GM18868 (cell line): Measurements from ENCODE around the gene ZNF410.
"Not testable (repeated sequence)": the region's sequence is repeated elsewhere in the genome, so short reads cannot be mapped to it uniquely, and the experiment has no call there.

Experiments
- ATAC-seq: cut with Tn5 transposase; IDR thresholded peaks from one replicate; pipeline ENCODE4 v1.9.1; 2021; ENCODE audit warnings: mild to moderate bottlenecking, moderate library complexity; ENCODE audit not compliant: unreplicated experiment

Gene ZNF410, protein sequence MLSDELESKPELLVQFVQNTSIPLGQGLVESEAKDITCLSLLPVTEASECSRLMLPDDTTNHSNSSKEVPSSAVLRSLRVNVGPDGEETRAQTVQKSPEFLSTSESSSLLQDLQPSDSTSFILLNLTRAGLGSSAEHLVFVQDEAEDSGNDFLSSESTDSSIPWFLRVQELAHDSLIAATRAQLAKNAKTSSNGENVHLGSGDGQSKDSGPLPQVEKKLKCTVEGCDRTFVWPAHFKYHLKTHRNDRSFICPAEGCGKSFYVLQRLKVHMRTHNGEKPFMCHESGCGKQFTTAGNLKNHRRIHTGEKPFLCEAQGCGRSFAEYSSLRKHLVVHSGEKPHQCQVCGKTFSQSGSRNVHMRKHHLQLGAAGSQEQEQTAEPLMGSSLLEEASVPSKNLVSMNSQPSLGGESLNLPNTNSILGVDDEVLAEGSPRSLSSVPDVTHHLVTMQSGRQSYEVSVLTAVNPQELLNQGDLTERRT

DNA sequence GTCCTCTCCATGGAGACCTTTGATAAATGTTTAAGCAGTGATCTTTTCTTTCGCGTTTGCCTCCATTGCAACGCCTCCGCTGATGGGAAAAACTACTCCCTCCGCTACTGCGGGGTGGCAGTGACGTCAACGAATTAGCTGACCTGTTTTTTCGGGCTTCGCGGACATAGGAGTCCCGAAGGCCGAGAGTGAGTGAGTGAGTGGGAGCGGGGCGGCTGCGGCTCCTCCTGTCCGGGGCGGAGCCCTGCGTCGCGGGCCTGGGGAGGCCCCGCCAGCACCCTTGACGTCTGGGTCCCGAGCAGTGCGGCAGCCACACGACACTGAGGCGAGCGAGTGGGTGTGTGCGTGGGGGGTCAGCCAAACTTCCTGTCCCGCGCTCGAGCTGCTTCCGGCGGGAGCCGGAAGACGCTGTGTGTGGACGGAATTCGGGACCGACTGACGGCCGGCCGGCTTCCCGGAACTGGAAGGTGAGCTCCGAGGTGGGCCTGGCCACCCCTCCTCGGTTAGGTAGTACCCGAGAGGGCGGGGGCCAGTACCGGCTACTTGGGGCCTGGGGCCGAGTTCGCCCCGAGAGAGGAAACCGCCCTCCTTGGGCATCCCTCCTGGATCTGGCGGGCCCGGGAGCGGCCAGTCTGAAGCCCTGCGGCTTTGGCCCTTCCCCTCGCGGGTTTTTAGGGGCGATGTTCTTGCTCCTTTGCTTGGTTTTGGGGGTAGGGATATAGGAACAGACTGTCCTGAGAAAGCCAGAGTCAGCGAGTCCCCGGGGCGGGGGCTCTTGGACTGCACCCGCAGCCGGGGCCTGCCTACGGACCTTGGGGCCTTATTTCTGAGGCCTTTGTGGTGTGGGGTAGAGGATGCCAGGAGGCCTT is at the start of gene ZNF410:
ZNF410 (plus strand) TSS at position 411 of the 869 bp plus-strand sequence. CDS start 5,317 bp downstream, outside the sequence.
- ATAC-seq = peak; percentile 95

DNA sequence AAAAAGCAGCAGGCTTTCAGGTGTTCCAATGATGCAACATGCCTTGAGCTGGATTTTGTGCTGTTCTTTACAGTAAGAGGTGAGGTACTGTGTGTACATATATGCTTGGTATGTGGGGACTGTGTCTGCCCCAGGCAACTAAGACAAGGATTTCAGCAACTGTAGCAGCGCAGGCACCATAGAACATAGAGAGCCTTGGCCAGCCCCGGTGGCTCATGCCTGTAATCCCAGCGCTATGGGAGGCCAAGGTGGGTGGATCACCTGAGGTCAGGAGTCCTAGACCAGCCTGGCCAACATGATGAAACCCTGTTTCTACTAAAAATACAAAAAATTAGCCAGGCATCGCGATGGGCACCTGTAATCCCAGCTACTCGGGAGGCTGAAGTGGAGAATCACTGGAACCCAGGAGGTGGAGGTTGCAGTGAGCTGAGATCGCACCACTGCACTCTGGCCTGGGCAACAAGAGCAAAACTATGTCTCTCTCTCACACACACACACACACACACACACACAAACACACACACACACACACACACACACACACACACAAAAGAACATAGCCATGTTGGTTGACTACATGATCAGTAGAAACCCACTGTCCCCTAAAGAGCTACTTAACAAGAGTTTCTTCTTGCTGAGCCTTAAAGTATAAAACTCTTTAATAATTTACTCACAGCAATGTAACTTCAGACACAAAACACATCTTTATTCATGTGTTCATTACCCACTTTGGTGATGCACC is 48.2 kb upstream of the ZNF410 start:
- ATAC-seq = not testable (repeated sequence)

DNA sequence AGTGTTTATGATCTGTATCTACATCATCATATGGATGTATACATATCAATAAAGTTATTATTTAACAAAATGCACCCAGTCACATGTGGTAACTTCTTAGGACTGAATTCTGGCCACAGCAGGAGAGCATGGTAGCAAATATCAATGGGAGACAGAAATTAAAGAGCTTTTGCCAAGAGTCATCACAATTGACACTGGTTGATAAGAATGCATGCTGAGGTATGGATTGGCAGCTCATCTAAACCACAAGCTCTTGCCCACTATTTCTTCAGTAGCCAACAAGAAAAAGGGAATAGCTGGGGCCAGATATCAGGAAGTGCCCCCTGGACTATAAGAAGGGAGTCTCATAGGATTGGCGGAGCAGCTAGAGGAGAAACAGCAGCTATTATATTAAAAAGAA is 44.5 kb upstream of the ZNF410 start:
- no peak for ATAC-seq

DNA sequence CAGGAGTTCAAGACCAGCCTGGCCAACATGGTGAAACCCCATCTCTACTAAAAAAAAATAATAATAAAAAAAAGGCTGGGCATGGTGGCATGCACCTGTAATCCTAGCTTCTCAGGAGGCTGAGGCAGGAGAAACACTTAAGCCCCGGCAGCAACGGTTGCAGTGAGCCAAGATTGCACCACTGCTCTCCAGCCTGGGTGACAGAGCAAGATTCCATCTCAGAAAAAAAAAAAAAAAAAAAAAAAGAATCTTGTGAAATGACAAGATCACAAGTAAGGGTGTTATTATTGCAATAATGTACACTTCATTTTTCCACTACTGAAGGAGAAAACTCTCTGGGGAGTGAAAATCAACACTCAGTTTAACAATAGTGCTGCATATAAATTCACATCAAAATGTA is 43.8 kb upstream of the ZNF410 start:
- no peak for ATAC-seq

DNA sequence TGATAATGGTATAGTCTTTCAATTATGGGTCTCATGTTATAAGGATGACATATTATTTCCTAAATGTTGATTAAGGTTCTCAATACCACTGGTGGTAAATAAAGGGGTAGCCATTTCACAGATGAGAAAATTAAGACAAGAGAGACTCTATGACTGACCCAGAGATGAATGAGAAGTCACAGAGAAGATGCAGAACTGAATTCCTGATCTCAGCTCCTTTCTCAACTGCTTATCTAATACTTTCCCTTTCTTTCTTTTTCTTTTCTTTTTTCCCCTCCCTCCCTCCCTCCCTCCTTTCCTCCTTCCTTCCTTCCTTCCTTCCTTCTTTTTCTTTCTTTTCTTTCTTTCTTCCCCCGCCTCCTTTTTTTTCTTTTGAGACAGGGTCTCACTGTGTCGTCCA is 43.4 kb upstream of the ZNF410 start:
- no peak for ATAC-seq

DNA sequence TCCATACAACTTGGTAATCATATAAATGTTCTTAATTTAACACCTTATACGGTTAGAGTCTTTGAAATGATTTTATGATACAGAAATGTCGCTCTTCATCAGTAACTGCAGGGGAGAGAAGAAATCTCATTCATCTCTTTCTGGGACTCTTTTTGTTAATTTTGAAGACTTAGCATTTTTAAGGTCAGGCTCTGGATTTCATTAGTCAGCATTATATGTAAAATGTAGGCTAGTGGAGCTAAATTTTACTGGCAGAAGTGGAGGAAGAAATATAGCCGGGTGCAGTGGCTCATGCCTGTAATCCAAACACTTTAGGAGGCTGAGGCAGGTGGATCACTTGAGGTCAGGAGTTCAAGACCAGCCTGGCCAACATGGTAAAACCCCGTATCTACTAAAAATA is 39.7 kb upstream of the ZNF410 start:
- no peak for ATAC-seq

DNA sequence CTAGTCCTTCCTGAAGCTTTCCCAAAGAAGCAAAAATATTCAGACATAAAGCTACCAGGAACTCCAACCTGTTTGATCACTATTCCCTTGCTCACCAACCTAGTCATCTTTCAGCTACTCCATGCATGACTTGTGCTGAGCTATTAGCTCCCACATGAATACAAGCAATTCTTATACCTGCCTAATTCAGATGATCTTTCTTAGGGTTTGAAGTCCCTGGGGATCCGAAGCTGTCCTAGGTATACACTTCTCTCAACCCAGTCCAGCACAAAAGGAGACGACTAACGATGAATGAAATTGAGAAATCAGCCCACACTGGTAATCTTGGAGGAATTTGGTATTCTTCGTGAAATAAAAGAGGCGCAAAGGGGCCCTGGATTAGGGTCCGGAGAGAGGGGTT is 35.7 kb upstream of the ZNF410 start:
- ATAC-seq = no peak

DNA sequence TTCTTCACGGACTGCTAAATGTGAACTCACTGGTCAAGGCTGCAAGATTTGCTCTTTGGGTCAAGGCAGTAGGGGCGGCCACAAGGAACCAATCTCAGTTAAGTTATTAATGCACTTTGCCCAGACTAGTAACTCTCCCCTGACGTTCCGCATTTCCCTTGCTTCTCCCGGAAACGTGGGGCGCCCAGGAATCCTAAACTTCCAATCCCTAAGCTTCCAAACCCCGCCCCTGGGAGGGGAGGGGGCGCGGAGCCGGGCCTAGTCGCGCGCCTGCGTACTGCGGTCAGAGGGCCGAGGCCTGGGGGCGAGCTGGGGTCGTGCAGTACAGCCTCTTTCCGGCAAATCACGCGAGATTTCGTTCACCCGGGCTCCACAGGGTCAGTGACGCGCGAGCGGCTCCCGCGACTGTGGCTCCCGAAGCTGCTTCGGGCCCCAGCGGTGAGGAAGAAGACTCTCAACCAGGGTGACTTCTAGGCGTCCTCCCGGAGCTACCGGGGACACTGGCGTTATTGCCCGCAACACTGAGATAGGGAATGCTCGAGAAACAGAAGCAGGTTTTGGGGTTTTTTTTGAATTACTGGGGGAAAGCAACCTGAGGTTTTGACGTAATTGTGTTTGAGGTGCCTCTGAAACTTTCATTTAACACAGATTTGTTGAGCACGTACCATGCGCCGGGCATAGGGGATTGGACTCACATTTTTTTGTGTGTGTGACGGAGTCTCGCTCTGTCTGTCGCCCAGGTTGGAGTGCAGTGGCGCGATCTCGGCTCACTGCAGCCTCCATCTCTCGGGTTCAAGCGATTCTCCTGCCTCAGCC is 34.9 kb upstream of the ZNF410 start, which contains the start of gene PTGR2:
PTGR2 (plus strand) TSS at position 265 of the 816 bp plus-strand sequence. CDS start 7,032 bp downstream, outside the sequence.
- ATAC-seq = peak; percentile 87

DNA sequence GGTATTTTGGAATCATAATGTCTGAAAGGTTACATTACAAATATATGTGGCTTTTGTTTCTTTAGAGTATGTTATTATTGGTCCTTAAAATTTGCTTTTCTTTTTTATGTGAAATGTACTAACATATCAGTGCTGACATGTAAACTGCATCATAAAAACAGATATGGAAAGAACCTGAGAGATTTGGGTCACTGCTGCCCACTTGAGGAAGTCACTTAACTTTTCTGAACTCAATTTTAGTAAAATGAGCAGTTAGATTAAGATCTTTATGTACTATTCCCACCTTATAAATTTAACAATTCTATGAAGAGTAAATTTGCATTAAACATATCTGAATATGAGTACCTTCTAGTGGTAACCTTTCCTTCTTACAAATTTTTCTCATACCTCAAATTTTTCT is 27.5 kb upstream of the ZNF410 start:
- ATAC-seq = no peak

DNA sequence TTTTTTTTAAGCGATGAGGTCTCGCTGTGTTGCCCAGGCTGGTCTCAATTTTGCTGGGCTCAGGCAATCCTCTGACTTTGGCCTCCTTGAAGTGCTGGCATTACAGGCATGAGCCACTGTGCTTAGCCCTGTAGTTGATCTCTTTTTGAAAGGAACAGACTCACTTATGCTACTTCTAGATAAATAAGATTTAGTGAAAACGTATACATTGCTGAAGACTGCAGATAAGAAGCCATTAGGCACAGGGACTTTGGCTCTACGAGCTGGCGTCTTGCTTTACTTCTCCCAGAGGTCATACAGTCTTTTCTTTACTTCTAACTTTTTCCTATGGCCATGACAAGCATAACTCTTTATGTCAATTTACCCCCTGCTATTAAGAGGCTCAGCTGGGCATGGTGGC is 25.6 kb upstream of the ZNF410 start:
- ATAC-seq = no peak

DNA sequence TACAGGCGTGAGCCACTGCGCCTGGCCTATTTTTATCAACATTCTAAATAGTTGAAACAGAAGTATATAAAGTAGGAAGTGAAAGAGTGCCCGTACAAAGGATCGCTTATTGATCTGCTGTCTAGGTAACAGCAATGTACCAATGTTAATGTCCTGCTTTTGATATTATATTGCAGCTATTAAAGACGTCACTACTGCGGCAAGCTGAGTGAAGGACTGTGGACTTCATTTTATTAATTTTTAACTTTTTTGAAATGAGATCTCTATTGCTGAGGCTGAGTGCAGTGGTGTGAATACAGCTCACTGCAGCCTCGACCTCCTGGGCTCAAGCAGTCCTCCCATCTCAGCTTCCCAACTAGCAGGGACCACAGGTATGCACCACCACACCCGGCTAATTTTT is 24.2 kb upstream of the ZNF410 start:
- no peak for ATAC-seq

DNA sequence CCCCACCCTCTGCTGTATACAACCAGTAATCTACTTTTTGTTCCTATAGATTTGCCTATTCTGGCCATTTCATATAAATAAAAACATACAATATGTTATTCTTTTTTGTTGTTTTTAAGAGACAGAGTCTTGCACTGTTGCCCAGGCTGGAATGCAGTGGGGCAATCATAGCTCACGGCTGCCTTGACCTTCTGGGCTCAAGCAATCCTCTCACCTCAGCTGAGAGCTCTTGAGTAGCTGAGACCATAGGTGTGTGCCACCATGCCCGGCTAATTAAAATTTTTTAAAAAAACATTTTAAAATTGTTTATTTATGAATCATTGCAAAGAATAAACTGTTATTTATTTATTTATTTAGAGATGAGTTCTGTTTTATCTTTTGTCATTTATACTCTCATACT is 23.4 kb upstream of the ZNF410 start:
- no peak for ATAC-seq

DNA sequence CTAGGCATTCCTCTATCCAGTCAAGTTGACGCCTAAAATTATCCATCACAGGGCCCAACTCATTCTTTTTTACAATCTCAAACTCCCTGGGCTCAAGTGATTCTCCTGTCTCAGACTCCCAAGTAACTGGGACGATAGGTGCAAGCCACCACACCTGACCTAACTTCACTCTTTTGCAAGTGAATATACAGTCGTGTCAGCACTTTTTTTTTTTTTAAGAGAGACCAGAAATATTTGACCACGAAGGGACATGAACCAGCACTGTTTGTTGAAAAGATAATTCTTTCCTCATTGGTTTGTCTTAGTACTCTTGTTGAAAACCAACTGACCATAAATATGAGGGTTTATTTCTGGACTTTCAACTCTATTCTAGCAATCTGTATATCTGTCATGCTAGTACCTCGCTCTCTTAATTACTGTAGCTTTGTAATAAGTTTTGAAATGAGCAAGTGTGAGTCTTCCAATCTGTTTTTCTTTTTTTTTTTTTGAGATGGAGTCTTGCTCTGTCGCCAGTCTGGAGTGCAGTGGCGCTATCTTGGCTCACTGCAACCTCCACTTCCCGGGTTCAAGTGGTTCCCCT is 21.0 kb upstream of the ZNF410 start:
- ATAC-seq = no peak

DNA sequence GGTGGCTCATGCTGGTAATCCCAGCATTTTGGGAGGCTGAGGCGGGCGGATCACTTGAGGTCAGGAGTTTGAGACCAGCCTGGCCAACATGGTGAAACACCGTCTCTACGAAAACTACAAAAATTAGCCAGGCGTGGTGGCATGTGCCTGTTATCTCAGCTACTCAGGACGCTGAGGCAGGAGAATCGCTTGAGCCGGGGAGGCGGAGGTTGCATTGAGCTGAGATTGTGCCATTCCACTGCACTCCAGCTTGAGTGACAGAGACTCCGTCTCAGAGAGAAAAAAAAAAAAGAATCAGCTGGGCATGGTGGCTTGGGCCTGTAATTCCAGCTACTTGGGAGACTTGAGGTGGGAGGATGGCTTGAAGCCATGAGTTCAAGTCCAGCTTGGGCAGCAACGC is 16.9 kb upstream of the ZNF410 start:
- ATAC-seq = not testable (repeated sequence)

DNA sequence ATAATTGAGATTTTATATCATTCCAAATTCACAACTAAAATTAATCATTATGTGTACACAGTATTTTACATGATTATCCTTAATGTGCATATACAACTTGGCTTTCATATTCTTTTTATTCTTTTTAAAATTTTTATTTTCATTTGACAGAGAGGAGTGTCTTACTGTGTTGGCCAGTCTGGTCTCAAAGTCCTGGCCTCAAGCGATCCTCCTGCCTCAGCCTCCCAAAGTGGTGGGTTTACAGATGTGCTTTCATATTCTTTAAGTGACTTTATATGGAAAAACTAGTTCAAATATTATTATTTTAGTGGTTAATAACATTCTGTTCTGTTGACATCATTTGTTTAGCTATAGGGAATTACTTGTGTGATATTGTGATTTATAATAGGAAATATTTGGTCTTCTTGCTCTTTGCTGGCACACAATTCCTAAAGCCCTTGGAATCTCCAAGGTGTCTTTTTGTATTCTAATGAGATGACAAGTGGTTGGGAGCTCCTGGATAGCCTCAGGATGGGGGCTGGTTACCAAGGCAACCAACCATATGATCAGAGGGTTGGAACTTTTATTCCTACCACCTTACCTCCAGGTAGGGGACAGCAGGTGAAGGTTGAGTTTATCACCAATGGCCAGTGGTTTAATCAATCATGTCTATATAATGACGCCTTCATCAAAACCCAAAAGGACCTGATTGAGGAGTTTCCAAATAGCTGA is 16.0 kb upstream of the ZNF410 start:
- ATAC-seq = no peak

DNA sequence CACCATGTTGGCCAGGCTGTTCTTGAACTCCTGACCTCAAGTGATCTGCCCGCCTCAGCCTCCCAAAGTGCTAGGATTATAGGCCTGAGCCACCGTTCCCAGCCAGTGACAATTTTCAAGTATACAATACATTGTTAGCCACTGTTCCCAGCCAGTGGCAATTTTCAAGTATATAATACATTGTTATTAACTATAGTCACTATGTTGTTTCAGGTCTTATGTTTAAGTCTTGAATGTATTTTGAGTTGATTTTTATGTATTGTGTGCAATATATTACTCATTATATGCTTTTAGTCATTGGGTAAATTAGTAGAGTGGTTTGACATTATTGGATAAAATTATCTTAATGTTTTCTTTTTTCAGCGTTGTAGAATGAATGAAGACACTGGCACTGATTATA is 13.0 kb upstream of the ZNF410 start:
- no peak for ATAC-seq

DNA sequence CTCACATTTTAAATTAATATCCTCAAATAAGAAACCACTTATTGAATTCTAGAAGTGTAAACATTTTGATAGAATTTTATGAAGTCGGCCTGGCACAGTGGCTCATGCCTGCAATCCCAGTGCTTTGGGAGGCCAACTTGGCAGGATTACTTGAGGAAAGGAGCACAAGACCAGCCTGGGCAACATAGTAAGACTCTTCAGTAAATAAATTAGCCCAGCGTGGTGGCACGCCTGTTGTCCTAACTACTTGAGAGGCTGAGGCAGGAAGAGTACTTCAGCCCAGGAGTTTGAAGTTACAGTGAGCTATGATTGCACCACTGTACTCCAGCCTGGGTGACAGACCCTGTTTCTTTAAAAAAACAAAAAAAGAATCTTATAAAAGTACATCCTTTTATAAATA is 8.9 kb upstream of the ZNF410 start:
- ATAC-seq = no peak

DNA sequence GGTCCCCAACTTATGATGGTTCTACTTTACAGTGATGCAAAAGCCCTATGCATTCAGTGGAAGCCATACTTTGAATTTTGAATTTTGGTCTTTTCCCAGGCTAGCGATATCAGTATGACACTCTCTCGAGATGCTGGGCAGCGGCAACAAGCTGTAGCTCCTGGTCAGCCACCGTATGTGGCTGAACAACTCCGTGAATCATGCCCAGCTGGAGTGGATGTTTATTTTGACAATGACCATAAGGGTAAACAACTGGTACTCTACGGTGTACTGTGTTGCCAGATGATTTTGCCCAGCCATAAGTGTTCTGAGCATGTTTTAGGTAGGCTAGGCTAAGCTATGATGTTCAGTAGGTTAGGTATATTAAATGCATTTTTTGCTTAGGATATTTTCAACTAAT is 8.2 kb upstream of the ZNF410 start:
- ATAC-seq = no peak

DNA sequence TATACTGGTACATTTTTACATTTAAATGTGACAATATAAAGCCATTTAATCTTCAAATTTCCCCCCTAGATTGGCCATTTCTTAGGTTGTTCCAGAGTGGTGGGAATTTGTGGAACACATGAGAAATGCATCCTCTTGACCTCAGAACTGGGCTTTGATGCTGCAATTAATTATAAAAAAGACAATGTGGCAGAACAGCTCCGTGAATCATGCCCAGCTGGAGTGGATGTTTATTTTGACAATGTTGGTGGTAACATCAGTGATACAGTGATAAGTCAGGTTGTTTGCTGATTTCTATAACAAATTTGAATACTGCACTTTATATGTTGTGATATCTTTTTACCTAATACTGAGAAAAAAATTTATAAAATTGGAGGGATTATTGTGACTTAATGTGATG is 7.6 kb upstream of the ZNF410 start:
- no peak for ATAC-seq
